ENCODE measurements around the gene TMEM272.
A peak's percentile ranks its signal among the peaks of the same experiment; 100 is the strongest.

TMEM272 gene

DNA sequence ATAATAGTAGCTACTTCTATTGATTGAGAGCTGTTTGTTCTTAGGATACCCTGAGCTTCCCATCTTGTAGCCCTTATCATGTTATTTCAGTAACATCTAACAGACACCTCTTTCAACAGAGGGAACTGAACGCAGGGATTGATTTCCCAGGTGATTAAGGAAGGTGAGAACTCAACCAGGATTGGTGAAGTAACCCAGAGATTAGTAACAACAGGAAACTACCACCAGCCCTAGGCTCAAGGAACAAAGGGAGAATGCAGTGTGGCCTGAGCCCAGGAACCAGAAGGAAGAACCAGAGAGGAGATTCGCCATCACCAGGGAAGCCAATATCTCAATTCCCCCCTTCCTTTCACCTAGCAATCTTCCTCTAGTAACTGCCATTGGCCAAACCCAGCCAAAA lies 49.6 kb downstream of the TMEM272 start:
- no peak overlapping the region for H3K27ac ChIP-seq
- DNase-seq, result no peak
- TF ChIP-seq, protein P1, sequence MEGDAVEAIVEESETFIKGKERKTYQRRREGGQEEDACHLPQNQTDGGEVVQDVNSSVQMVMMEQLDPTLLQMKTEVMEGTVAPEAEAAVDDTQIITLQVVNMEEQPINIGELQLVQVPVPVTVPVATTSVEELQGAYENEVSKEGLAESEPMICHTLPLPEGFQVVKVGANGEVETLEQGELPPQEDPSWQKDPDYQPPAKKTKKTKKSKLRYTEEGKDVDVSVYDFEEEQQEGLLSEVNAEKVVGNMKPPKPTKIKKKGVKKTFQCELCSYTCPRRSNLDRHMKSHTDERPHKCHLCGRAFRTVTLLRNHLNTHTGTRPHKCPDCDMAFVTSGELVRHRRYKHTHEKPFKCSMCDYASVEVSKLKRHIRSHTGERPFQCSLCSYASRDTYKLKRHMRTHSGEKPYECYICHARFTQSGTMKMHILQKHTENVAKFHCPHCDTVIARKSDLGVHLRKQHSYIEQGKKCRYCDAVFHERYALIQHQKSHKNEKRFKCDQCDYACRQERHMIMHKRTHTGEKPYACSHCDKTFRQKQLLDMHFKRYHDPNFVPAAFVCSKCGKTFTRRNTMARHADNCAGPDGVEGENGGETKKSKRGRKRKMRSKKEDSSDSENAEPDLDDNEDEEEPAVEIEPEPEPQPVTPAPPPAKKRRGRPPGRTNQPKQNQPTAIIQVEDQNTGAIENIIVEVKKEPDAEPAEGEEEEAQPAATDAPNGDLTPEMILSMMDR (IDR thresholded peaks at IDR 0.05; ENCODE audit: low read depth, low read length, missing control alignments), result no peak
- no peaks in the 10 kb centered on the region for H3K36me3 ChIP-seq (replicated peaks)
- in situ Hi-C loops (cut with HindIII; ENCODE audit: low pct_ligation_motif_present, low sequenced_read_pairs), result no loop called here
- no peaks in the 10 kb centered on the region for H3K27me3 ChIP-seq (replicated peaks)
- H3K4me3 ChIP-seq (ENCODE audit: low read depth, low read length), result no peak overlapping the region

DNA sequence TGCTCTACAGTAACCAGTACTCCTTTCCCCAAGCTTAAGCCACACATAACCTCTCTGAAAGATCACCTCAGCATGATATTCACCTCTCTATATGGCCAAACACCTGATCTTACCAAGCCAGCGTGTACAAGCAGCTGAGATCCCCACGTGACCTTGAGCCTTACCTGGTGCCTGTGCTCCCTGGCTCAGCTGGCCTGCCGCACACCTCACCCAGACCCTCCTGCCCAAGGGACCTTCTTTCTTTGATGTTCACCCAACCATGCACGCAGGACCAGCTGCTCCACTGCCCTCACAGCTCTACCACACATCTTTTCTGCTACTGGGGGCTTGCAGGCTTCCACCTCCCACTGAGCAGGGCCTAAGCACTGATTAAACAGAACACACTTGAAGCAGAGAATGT lies 50.0 kb downstream of the TMEM272 start:
- TF ChIP-seq, protein P1 (IDR thresholded peaks at IDR 0.05; ENCODE audit: low read depth, low read length, missing control alignments), result no peak
- H3K27ac ChIP-seq, result no peak overlapping the region
- H3K36me3 ChIP-seq (replicated peaks), result no peaks in the 10 kb centered on the region
- no peak overlapping the region for H3K4me3 ChIP-seq (ENCODE audit: low read depth, low read length)
- no peaks in the 10 kb centered on the region for H3K27me3 ChIP-seq (replicated peaks)
- in situ Hi-C loops (cut with HindIII; ENCODE audit: low pct_ligation_motif_present, low sequenced_read_pairs), result no loop called here
- no peak for DNase-seq

DNA sequence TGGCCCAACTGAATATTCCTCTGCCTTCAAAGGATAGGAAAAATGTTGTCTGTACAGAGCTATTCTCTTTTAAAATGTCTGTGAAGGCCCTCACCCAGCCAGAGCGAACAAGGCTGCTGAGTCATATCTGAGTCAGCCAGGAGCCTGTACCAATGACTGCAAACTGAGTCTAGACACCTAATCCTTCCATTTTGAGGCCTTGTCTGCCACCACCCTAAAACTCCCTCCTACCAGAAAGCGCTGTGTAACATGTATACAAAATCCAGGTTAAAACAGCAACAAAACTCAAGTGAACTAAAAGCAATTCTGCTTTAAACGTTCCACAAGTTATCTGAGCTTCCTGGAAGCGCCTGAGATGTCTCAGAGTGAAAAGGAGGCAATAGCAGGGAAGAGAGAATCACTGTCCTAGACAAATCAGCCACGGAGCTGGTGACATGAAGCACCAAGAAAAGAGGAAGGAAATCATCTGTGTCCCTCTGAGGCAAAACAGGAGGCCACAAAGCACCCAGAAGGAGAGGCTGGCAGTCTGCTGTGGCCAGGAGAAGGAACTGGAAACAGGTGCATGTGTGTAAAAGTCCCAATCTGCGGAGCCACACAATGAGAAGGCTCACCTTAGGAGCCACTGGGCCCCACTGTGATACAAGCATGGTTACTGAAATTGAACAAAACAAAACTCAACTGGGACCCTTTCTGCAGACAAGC lies 51.3 kb downstream of the TMEM272 start:
- peak; percentile 85 for DNase-seq
- H3K27me3 ChIP-seq (replicated peaks), result no peaks in the 10 kb centered on the region
- TF ChIP-seq, protein P1 (IDR thresholded peaks at IDR 0.05; ENCODE audit: low read depth, low read length, missing control alignments), result no peak
- in situ Hi-C loops (cut with HindIII; ENCODE audit: low pct_ligation_motif_present, low sequenced_read_pairs), result no loop called here
- H3K4me3 ChIP-seq (ENCODE audit: low read depth, low read length), result no peak overlapping the region
- no peaks in the 10 kb centered on the region for H3K36me3 ChIP-seq (replicated peaks)
- H3K27ac ChIP-seq, result peak overlapping the region; percentile 36

DNA sequence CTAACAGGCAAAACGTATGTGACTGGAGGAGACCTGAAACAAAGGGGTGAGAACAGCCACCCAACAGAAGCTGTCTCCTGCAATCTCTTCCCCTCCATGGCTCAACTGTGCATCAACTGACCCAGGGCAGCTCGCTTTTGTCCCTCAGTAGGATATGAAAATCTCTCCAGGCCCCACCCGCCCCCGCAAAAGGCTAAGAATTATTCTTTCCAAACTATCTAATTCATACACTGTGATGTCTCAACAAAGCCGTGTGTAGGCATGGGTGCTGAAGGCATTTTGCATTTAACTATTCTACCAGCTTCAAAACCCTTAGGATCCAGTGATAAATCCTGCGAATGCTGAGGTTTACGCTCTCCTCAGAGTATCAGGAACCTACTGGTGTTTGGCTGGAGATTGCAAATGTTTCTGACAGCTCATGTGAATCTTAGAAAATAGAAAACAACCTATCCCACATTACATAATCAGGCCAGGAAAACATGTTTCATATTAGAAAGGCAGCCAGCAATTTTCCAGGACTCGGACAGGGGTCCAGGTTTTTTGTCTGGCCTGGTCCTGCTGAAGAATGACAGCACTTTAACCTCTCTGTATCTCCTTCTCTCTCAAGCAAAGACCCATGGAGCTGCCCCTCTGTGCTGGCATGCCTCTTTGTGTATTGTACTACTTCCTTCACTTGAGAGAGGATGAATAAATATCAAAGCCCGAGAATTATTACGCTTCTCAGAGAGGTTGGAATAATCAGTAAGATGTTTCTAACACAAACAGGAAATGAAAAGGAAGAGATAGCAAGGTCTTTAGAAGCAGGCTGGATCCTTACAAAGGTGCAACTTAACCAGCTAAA lies 58.3 kb downstream of the TMEM272 start:
- Histone ChIP-seq H3K4me3 (ENCODE audit: low read depth, low read length) (no peak overlapping the region), H3K36me3 (replicated peaks) (no peaks in the 10 kb centered on the region), H3K27ac (no peak overlapping the region), H3K27me3 (replicated peaks) (no peaks in the 10 kb centered on the region)
- TF ChIP-seq, protein P1 (IDR thresholded peaks at IDR 0.05; ENCODE audit: low read depth, low read length, missing control alignments), result no peak
- in situ Hi-C loops (cut with HindIII; ENCODE audit: low pct_ligation_motif_present, low sequenced_read_pairs), result no loop called here
- no peak for DNase-seq

DNA sequence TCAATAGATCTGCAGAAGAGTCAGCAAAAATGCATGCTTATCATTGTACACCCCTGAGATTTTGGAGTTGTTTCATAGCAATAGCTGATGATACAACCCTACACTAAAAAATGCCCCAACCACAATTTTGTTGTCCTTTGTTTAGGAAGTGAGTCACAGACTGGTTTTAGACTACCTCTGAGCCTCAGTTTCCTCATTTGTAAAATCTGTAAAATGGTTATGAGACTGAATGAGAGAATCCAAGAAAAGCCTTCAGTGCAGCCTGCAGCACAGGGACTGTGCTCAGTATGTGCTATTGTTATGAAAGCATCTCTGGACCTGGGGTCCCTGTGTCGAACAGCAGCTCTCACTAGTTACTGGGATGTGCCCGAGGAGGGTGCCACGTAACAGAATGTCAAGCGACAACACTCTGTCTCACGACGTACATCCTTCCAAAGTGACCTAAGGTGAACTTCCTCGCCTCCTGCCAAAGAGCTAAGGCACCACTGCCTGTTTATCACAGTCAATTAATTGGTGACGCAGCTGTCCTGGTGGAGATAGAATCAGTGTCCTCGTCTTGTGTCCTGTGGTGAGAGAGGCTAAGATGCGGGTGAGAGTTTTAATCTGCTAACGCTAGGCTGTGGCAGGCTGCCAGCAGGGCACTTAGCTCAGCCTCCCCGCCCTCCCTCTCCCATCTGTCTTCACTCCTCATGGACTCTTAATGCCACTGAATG lies 59.1 kb downstream of the TMEM272 start:
- Histone ChIP-seq H3K36me3 (replicated peaks) (no peaks in the 10 kb centered on the region), H3K27me3 (replicated peaks) (no peaks in the 10 kb centered on the region), H3K4me3 (ENCODE audit: low read depth, low read length) (no peak overlapping the region), H3K27ac (no peak overlapping the region)
- TF ChIP-seq, protein P1 (IDR thresholded peaks at IDR 0.05; ENCODE audit: low read depth, low read length, missing control alignments), result no peak
- no peak for DNase-seq
- in situ Hi-C loops (cut with HindIII; ENCODE audit: low pct_ligation_motif_present, low sequenced_read_pairs), result no loop called here

Data from brain microvascular endothelial cell (primary cell).